Measurements from ENCODE around the gene CEMP1. TPM values are rescaled to one million over a fixed set of nuclear protein-coding genes. Genes with fewer than 3 reads are reported as not detected.

The CEMP1 gene
- total RNA-seq, 1 experiment from 2014 or later, result not detected

DNA sequence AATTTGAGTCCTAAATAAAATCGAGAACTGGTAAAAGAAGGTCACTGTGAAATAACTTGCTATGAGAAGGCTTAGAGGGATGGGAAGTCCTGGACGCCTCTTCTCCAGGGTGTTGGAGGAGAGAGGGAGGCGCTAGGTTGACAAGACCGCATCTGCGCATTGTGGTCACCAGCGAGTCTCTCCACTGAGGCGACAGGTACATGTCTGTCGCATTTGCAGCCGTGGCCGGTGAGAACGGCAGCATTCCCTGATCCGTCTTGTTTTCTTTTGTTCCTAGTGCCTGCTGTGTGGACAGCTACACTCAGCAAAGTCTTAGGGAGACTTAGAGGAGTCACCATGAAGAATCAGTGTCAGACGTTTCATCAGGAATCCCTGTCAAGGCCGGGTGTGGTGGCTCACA is 25.5 kb downstream of the CEMP1 start:
- no peaks in the 10 kb centered on the region for H3K27me3 ChIP-seq (ENCODE audit: control insufficient read depth, insufficient read depth, low read length)

DNA sequence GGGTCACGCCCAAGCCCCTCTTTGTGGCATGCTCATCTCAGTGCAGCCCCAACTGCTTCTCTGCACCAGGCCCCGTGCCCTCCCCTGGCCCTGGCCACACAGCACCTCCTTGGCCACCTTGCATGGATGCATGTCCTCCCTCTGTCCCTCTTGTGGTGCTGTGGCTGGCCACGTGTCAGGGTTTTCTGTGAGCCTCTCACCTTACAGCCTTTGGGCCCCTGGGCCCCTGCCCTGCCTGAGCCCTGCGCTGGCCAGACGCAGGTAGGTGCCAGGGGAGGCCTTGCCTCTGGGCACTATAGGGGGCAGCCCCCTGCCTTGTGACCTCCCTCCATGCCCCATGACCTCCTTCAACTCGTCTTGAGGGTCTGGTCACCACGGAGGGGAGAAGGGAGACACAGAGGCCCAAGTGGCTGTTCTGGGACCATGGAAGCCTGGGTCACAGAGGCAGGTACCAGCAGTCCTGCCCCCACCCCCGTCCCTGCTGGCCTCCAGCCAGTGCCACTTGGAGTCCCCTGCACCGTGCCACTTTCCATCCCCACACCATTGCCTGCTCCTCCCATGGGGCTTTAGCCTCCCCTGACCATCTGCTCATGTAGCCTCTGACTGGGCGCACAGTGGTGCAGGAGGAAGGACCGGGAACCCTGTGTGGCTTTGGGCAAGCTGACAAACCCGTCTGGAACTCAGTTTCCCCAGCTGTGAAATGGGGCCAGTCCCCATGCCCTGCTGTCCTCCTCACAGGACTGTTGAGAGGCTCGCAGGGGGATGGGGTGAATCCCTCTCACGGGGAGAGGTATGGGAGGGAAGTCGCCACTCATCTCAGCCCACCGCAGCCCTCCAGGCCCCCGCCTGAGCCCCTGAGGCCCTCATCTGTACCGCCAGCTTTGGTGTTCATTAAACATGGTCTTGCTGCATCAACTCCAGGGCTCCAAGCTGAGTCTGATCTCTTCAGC is 29.0 kb downstream of the CEMP1 start:
- no peak for DNase-seq
- Histone ChIP-seq H3K36me3 (replicated peaks; ENCODE audit: control insufficient read depth, insufficient read depth, low read length) (peaks cover 2% of the 10 kb centered on the region), H3K4me3 (ENCODE audit: insufficient read depth, low read depth, low read length) (no peak overlapping the region), H3K27me3 (ENCODE audit: control insufficient read depth, insufficient read depth, low read length) (no peaks in the 10 kb centered on the region)

More for the DNA sequence above, 25.5 kb downstream of the CEMP1 start:
- no peaks in the 10 kb centered on the region for H3K36me3 ChIP-seq (replicated peaks; ENCODE audit: control insufficient read depth, insufficient read depth, low read length)
- DNase-seq, result no peak
- no peak overlapping the region for H3K4me3 ChIP-seq (ENCODE audit: insufficient read depth, low read depth, low read length)

DNA sequence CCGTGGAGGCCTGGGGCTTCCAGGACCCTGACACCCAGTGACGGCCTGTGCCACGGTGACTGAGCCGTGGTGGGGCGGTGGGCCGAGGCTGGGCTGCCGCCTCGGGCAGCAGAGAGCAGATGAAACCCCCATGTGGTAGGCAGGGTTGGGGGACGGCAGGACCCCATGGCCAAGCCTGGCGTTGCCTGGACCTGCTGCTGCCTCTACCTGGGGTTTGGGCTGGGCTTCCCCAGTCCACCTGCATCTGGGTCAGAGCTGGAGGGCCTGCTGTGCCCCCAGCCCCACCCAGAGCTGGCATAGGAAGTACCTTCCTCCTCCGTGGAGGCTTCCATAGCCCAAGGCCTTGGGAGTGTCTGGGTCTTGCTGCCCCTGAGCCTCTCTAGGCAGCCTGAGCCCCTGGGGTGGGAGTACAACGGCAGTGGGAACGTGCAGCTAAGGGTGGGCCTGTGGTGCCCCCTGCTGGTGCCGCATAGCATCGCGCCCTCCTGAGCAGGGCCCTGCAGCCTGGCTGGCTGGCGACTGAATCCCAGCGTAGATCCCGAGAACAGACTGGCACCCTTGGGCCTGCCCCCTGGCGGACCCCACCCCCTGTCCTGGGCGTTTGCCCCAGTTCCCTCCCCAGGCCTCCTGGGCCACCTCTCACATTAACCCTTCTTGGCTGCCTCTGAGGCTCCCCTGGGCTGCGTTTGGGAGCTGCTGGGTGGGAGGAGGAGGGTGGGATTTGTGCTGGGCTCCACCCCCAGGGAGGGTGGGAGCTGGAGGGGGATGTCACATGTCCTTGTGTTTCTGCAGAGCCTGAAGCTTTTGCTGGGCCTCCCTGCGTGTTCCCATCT is 30.1 kb downstream of the CEMP1 start:
- peaks cover 2% of the 10 kb centered on the region for H3K36me3 ChIP-seq (replicated peaks; ENCODE audit: control insufficient read depth, insufficient read depth, low read length)
- peak overlapping the region; percentile 28 for H3K4me3 ChIP-seq (ENCODE audit: insufficient read depth, low read depth, low read length)
- peak; percentile 98 for DNase-seq
- H3K27me3 ChIP-seq (ENCODE audit: control insufficient read depth, insufficient read depth, low read length), result no peaks in the 10 kb centered on the region

DNA sequence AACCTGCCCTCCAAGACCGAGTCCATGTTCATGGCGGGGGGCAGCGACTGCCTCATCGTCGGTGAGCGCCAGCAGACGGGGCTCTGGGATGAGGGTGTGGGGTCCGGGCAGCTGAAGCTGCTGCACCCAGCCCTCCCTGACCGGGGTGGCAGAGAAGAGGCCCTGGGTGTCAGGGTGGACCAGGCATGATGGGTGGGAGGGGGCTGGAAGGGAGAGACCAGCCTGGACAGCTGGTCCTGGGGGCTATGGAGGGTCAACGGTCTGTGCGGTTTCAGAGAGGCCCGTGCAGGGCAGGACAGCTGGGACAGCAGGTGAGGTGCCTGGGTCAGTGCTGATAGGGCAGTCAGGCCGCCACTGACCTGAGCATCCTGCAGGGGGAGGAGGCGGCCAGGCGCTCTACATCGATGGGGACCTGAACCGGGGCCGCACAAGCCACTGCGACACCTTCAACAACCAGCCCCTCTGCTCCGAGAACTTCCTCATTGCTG is 30.7 kb downstream of the CEMP1 start:
- peak; percentile 81 for DNase-seq
- peaks cover 2% of the 10 kb centered on the region for H3K36me3 ChIP-seq (replicated peaks; ENCODE audit: control insufficient read depth, insufficient read depth, low read length)
- no peaks in the 10 kb centered on the region for H3K27me3 ChIP-seq (ENCODE audit: control insufficient read depth, insufficient read depth, low read length)
- H3K4me3 ChIP-seq (ENCODE audit: insufficient read depth, low read depth, low read length), result no peak overlapping the region

DNA sequence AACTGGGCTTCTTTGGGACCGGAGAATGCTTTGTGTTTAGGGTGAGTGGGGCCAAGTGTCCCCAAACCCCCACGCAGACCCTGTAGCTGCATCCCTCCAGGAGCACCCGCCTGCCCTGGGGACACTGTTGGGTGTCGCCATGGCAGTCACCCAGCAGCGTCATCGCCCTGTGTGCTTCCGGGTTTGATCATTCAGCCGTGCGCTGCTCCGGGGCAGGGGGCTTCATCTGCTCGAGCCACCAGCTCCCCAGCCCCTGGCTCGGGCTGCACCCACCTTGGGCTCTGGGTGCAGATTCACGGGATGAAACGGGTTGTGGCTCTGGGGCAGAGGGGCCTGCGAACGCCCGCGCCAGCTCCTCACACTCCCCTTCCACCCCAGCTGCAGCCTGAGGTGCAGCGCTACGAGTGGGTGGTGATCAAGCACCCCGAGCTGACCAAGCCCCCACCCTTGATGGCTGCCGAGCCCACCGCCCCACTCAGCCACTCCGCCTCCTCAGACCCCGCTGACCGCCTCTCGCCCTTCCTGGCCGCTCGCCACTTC is 31.2 kb downstream of the CEMP1 start:
- no peaks in the 10 kb centered on the region for H3K27me3 ChIP-seq (ENCODE audit: control insufficient read depth, insufficient read depth, low read length)
- H3K36me3 ChIP-seq (replicated peaks; ENCODE audit: control insufficient read depth, insufficient read depth, low read length), result peaks cover 2% of the 10 kb centered on the region
- no peak overlapping the region for H3K4me3 ChIP-seq (ENCODE audit: insufficient read depth, low read depth, low read length)
- no peak for DNase-seq

DNA sequence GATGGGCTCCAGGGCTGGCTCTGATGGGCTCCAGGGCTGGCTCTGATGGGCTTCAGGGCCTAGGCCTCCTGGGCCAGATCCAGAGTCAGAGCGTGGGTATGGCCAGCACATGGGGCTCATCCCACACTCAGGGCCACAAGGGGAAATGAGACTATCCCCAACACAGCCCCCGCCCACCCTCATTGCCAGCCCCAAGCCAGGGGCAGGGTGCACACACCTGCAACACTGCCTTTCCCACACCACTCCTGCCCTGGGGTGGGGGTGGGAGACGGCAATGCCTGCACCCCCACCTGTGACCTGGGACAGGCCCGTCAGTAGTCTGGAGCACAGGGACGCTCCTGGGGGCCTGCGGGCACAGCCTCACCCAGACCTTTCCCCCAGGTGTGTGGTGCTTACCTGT is 31.8 kb downstream of the CEMP1 start:
- no peak for DNase-seq

DNA sequence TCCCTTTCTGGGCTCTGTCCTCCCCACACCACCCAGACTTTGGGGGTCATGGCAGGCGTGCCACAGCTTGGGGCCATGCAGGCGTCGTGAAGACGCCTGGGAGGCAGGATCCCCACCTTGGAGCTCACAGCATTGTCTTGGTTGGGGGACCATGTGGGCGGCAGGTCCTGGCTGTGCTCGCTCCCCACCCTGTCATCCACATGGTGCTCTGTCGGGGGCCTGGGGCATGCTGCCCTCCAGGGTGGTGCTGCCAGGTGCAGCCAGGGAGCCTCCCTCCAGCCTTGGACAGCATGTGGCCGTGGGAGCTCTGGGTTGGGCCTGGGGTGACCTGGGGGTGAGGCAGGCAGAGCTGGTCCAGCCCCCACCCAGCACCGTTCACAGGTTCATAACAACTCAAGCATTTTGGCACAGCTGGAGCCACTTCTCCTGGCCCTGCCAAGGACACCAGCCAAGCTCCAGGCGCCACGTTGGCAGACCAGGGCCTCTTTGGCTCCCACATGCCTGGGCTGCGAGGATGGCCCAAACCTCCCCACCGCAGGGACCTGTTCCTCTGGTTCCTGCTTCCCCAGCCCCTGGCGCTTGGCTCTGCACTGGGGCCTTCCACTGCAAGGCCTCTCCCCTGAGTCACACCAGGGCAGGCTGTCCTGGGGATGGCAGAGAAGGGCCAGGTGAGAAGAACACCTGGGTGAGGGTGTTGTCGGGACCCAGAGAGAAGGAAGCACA is 32.5 kb downstream of the CEMP1 start:
- Histone ChIP-seq H3K36me3 (replicated peaks; ENCODE audit: control insufficient read depth, insufficient read depth, low read length) (peaks cover 2% of the 10 kb centered on the region), H3K27me3 (ENCODE audit: control insufficient read depth, insufficient read depth, low read length) (no peaks in the 10 kb centered on the region), H3K4me3 (ENCODE audit: insufficient read depth, low read depth, low read length) (no peak overlapping the region)
- DNase-seq, result no peak

More for the DNA sequence above, 31.8 kb downstream of the CEMP1 start:
- Histone ChIP-seq H3K4me3 (ENCODE audit: insufficient read depth, low read depth, low read length) (no peak overlapping the region), H3K36me3 (replicated peaks; ENCODE audit: control insufficient read depth, insufficient read depth, low read length) (peaks cover 2% of the 10 kb centered on the region), H3K27me3 (ENCODE audit: control insufficient read depth, insufficient read depth, low read length) (no peaks in the 10 kb centered on the region)

DNA sequence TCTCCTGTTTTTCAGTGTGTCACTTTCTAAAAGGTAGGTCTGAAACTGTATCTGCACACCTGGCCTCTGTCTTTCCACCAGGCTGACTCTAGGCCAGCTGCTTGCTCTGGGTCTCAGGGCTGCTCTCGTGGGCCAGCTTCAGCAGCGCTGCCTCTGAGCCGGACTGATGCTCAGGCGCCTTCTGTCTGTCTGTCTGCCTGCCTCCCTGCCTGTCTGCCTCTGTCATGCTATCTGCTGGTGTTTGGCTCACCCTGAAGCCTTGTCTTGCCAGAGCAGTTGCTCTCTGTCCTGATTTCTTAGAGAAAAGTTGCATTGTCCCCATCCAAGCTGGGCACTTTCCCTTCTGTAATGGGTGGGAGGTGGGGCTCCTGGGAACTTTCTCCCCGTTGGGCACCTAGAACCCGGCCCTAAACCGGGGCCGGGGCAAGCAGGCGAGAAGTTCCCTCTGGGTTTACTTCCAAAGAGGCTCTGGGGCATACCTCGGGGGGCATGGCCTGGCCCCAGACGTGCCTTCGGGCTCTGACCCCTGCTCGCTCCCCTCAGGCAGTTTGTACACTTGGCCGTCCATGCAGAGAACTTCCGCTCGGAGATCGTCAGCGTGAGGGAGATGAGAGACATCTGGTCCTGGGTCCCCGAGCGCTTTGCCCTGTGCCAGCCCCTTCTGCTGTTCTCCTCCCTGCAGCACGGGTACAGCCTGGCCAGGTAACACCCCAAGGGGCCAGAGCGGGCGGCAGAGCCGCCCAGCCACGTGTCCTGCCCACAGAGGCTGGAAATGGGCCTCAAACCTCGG is 33.3 kb downstream of the CEMP1 start:
- peaks cover 2% of the 10 kb centered on the region for H3K36me3 ChIP-seq (replicated peaks; ENCODE audit: control insufficient read depth, insufficient read depth, low read length)
- no peaks in the 10 kb centered on the region for H3K27me3 ChIP-seq (ENCODE audit: control insufficient read depth, insufficient read depth, low read length)
- DNase-seq, result no peak
- H3K4me3 ChIP-seq (ENCODE audit: insufficient read depth, low read depth, low read length), result no peak overlapping the region

DNA sequence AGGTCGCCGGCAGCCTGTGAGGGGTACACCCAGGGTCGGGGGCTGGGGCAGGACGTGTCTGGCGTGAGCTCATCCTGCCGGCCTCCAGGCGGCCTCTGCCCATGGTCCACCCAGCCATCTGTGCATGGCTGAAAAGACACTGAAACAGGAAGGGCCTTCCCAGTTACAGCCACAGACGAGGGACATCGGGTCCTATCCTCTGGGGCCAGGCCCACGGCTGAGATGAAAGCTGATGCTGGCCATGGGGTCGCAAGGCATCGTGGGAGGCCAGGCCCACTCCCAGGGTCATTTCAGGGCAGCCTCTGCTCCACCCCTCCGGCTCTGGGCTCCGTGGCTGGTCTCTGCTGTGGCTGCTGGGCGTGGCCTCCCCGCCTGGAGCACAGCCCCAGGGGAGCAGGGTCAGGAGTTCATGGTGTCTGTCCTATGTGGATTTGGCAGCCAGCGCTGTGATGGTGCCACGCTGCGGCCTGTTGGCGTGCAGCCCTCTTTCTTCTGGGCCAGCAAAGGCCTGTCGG is 34.0 kb downstream of the CEMP1 start:
- DNase-seq, result no peak
- H3K4me3 ChIP-seq (ENCODE audit: insufficient read depth, low read depth, low read length), result no peak overlapping the region
- H3K36me3 ChIP-seq (replicated peaks; ENCODE audit: control insufficient read depth, insufficient read depth, low read length), result peaks cover 2% of the 10 kb centered on the region
- no peaks in the 10 kb centered on the region for H3K27me3 ChIP-seq (ENCODE audit: control insufficient read depth, insufficient read depth, low read length)

DNA sequence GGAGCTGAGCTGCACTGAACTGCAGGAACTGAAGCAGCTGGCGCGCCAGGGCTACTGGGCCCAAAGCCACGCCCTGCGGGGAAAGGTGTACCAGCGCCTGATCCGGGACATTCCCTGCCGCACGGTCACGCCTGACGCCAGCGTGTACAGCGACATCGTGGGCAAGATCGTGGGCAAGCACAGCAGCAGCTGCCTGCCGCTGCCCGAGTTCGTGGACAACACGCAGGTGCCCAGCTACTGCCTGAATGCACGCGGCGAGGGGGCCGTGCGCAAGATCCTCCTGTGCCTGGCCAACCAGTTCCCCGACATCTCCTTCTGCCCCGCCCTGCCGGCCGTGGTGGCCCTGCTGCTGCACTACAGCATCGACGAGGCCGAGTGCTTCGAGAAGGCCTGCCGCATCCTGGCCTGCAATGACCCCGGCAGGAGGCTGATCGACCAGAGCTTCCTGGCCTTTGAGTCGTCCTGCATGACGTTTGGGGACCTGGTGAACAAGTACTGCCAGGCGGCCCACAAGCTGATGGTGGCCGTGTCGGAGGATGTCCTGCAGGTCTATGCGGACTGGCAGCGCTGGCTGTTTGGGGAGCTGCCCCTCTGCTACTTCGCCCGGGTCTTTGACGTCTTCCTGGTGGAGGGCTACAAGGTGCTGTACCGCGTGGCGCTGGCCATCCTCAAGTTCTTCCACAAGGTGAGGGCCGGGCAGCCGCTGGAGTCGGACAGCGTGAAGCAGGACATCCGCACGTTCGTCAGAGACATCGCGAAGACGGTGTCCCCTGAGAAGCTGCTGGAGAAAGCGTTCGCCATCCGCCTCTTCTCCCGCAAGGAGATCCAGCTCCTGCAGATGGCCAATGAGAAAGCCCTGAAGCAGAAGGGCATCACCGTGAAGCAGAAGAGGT is 34.7 kb downstream of the CEMP1 start:
- Histone ChIP-seq H3K27me3 (ENCODE audit: control insufficient read depth, insufficient read depth, low read length) (no peaks in the 10 kb centered on the region), H3K4me3 (ENCODE audit: insufficient read depth, low read depth, low read length) (no peak overlapping the region), H3K36me3 (replicated peaks; ENCODE audit: control insufficient read depth, insufficient read depth, low read length) (peaks cover 2% of the 10 kb centered on the region)
- DNase-seq, result no peak

DNA sequence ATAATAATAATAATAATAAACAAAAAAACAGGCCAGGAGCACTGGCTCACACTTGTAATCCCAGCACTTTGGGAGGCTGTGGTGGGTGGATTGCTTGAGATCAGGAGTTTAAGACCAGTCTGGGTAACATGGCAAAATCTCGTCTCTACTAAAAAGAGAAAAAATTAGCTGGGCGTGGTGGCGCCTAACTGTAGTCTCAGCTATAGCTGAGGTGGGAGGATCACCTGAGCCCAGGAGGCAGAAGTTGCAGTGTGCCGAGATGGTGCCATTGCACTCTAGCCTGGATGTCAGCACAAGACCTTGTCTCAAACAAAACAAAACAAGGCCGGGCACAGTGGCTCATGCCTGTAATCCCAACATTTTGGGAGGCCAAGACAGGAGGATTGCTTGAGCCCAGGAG is 36.2 kb downstream of the CEMP1 start:
- H3K36me3 ChIP-seq (replicated peaks; ENCODE audit: control insufficient read depth, insufficient read depth, low read length), result peaks cover 2% of the 10 kb centered on the region
- no peaks in the 10 kb centered on the region for H3K27me3 ChIP-seq (ENCODE audit: control insufficient read depth, insufficient read depth, low read length)
- H3K4me3 ChIP-seq (ENCODE audit: insufficient read depth, low read depth, low read length), result no peak overlapping the region
- no peak for DNase-seq

DNA sequence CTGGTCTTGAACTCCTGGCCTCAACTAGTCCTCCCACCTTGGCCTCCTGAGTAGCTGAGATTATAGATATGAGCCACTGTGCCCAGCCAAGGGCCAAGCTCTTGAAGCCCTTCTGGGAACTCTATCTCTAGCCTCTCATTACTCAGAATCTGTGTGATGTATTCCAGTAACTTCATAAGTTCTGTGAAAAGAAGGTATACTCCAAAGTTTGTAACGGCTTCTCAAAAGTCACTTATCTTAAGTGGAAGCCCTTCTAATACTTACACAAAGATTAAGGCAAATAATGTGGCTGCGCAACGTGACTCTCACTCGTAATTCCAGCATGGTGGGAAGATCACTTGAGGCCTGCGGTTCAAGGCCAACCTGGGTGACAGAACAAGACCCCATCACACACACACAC is 36.6 kb downstream of the CEMP1 start:
- H3K36me3 ChIP-seq (replicated peaks; ENCODE audit: control insufficient read depth, insufficient read depth, low read length), result peaks cover 2% of the 10 kb centered on the region
- H3K4me3 ChIP-seq (ENCODE audit: insufficient read depth, low read depth, low read length), result no peak overlapping the region
- no peak for DNase-seq
- no peaks in the 10 kb centered on the region for H3K27me3 ChIP-seq (ENCODE audit: control insufficient read depth, insufficient read depth, low read length)

All from H7 (cell line).